Mesothelial cell of epicardium (in vitro differentiated cells): ENCODE measurements around the gene ZNF500. TPM values are rescaled to one million over a fixed set of nuclear protein-coding genes. Genes with fewer than 3 reads are reported as not detected.

Experiments
- DNase-seq, 2 experiments: peaks; one replicate each; pipeline ENCODE4 v3.0.0; 2021; ENCODE audit warnings: low spot score in 2 of 2; ENCODE audit not compliant: unreplicated experiment in 2 of 2
- H3K27ac Mint-ChIP-seq: 2 replicates; pipeline ENCODE4 v1.8.0; 2021; ENCODE audit warnings: mixed read lengths
- H3K27me3 Mint-ChIP-seq: 2 replicates; pipeline ENCODE4 v1.8.0; 2021; ENCODE audit warnings: low read depth, mixed read lengths
- H3K36me3 Mint-ChIP-seq: 2 replicates; pipeline ENCODE4 v1.8.0; 2021; ENCODE audit warnings: mixed read lengths
- H3K4me1 Mint-ChIP-seq: 2 replicates; pipeline ENCODE4 v1.8.0; 2021; ENCODE audit warnings: mixed read lengths
- H3K4me3 Mint-ChIP-seq: 2 replicates; pipeline ENCODE4 v1.8.0; 2021; ENCODE audit warnings: mild to moderate bottlenecking, moderate library complexity, mixed read lengths
- H3K9me3 Mint-ChIP-seq: 2 replicates; pipeline ENCODE4 v1.8.0; 2021; ENCODE audit warnings: mixed read lengths
- CTCF ChIP-seq: fragments of 200-600 bp; sonication (generic); IDR thresholded peaks from one replicate; pipeline ENCODE4 v1.5.0; 2021; ENCODE audit warnings: antibody characterized with exemption; ENCODE audit not compliant: unreplicated experiment
- total RNA-seq: library from RNA; stranded (reverse); gene quantifications from 3 replicates; pipeline ENCODE4 v1.2.1, GENCODE V29; 2021

Gene ZNF500
- total RNA-seq, 1 donor from 2014 or later = 29.8 TPM

GRCh38 chr16:4700380-4700996 lies 66.5 kb downstream of the ZNF500 start:
- no peaks in the 10 kb centered on the region for H3K27me3 Mint-ChIP-seq
- H3K9me3 Mint-ChIP-seq = no peaks in the 10 kb centered on the region
- H3K4me1 Mint-ChIP-seq = no peaks in the 10 kb centered on the region
- no peak for DNase-seq
- H3K36me3 Mint-ChIP-seq = peaks cover 16% of the 10 kb centered on the region
- no peak for TF ChIP-seq CTCF
- no peak overlapping the region for H3K4me3 Mint-ChIP-seq
- no peak overlapping the region for H3K27ac Mint-ChIP-seq

- no peaks in the 10 kb centered on the region for H3K27me3 Mint-ChIP-seq
- no peak overlapping the region for H3K27ac Mint-ChIP-seq
- TF ChIP-seq CTCF = no peak
- H3K4me1 Mint-ChIP-seq = peaks cover 3% of the 10 kb centered on the region
- H3K36me3 Mint-ChIP-seq = peaks cover 9% of the 10 kb centered on the region
- H3K9me3 Mint-ChIP-seq = no peaks in the 10 kb centered on the region
- no peak overlapping the region for H3K4me3 Mint-ChIP-seq
- no peak for DNase-seq
Measured at GRCh38 chr16:4699046-4699556, 67.9 kb downstream of the ZNF500 start.

- no peak overlapping the region for H3K4me3 Mint-ChIP-seq
- H3K9me3 Mint-ChIP-seq = no peaks in the 10 kb centered on the region
- no peak overlapping the region for H3K27ac Mint-ChIP-seq
- no peak for TF ChIP-seq CTCF
- peaks cover 3% of the 10 kb centered on the region for H3K4me1 Mint-ChIP-seq
- no peak for DNase-seq
- H3K27me3 Mint-ChIP-seq = no peaks in the 10 kb centered on the region
- H3K36me3 Mint-ChIP-seq = peaks cover 9% of the 10 kb centered on the region
Measured at GRCh38 chr16:4698321-4699045, 68.5 kb downstream of the ZNF500 start.

Other genes with a start within 250 kb of the ZNF500 start
- gene CDIP1, start 228.4 kb downstream of the ZNF500 start, total RNA-seq = 24.2 to 28.2 TPM (median 27.0 TPM) in 3 replicates
- 0.45 to 0.95 TPM (median 0.58 TPM) in 3 replicates for gene C16orf96, start 210.8 kb downstream of the ZNF500 start, total RNA-seq
- 51.3 to 59.3 TPM (median 53.1 TPM) in 3 replicates for gene UBALD1, start 152.3 kb downstream of the ZNF500 start, total RNA-seq
- 110 to 121 TPM (median 117 TPM) in 3 replicates for gene MGRN1, start 142.3 kb downstream of the ZNF500 start, total RNA-seq
- gene NUDT16L1, start 73.6 kb downstream of the ZNF500 start, total RNA-seq = 28.4 to 33.0 TPM (median 31.1 TPM) in 3 replicates
- 42.5 to 46.6 TPM (median 45.8 TPM) in 3 replicates for gene ANKS3, start 32.9 kb downstream of the ZNF500 start, total RNA-seq
- gene DNAAF8, start 32.6 kb downstream of the ZNF500 start, total RNA-seq = 0.45 to 0.84 TPM (median 0.49 TPM) in 3 replicates
- 0.42 to 1.3 TPM (median 0.44 TPM) in 3 replicates for gene SEPTIN12, start 21.2 kb upstream of the ZNF500 start, total RNA-seq
- not detected in 3 replicates for gene SMIM22, start 28.2 kb upstream of the ZNF500 start, total RNA-seq
- 53.9 to 61.8 TPM (median 55.4 TPM) in 3 replicates for gene ROGDI, start 35.5 kb upstream of the ZNF500 start, total RNA-seq
- gene GLYR1, start 80.1 kb upstream of the ZNF500 start, total RNA-seq = 96.6 to 105 TPM (median 104 TPM) in 3 replicates
- gene UBN1, start 80.3 kb upstream of the ZNF500 start, total RNA-seq = 37.2 to 40.5 TPM (median 39.7 TPM) in 3 replicates
- 36.0 to 37.1 TPM (median 36.8 TPM) in 3 replicates for gene PPL, start 170.0 kb upstream of the ZNF500 start, total RNA-seq
- 0.09 to 0.13 TPM in 2 of 3 replicates, not detected in the other for gene SEC14L5, start 191.2 kb upstream of the ZNF500 start, total RNA-seq